ENCODE data around the gene C17orf78.
"Not testable (repeated sequence)": the region's sequence is repeated elsewhere in the genome, so short reads cannot be mapped to it uniquely, and the experiment has no call there.

- TF ChIP-seq CTCF (conservative IDR thresholded peaks at IDR 0.05; ENCODE audit: low read length); EZH2phosphoT487 (IDR thresholded peaks at IDR 0.05; ENCODE audit: borderline replicate concordance): not testable (repeated sequence)
These were observed 65.7 kb downstream of the C17orf78 start for GRCh38 chr17:37441369-37442014.
